DMS 273 (cell line): Measurements from ENCODE around the gene ISCU.
A peak's percentile ranks its signal among the peaks of the same experiment; 100 is the strongest.

Experiments used
- DNase-seq: peaks from one replicate; lab custom pipeline; 2025; ENCODE audit not compliant: unreplicated experiment; lab: John Stamatoyannopoulos, UW

ISCU gene

GRCh38 chr12:108602209-108602705 is 39.9 kb downstream of the ISCU start:
- DNase-seq: no peak

GRCh38 chr12:108602976-108603704 is 40.7 kb downstream of the ISCU start:
- no peak for DNase-seq

GRCh38 chr12:108603743-108604142 is 41.3 kb downstream of the ISCU start:
- DNase-seq: no peak

DNA sequence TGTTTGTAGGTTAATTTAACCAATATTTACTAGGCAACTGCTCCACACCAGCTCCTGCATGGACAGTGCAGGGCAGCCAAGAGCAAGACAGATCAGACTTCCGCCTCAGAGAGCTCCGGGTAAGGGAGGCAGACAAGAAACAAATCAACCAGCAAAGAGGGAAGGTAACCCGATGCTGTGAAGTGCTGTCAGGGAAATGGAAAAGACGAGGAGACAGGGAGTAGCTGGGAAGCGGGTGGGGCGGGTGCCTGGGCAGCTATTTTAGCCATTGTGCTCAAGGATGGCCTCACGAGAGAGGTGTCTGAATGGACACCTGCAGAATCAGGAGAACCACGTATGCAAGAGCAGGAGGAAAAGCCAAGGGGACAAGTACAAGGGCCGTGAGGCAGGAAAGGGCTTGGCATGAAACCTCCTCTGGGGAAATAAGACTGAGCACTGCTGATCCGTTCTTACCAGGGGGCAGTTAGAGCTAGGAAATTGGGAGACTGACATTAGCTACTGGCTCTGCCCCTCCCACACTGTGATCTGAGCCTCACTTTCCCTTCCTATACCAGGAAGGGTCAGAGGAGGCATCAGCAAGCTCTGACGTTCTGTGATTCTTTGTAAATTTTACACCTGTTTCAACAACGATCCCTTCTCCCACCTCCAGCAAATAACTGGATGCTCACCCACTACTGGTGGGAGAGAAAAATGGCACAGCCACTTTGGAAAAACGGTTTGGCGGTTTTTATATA is 42.0 kb downstream of the ISCU start:
- no peak for DNase-seq

GRCh38 chr12:108605000-108605689 is 42.7 kb downstream of the ISCU start:
- DNase-seq: no peak

- no peak for DNase-seq
Measured at GRCh38 chr12:108605690-108606406, 43.5 kb downstream of the ISCU start.

DNA sequence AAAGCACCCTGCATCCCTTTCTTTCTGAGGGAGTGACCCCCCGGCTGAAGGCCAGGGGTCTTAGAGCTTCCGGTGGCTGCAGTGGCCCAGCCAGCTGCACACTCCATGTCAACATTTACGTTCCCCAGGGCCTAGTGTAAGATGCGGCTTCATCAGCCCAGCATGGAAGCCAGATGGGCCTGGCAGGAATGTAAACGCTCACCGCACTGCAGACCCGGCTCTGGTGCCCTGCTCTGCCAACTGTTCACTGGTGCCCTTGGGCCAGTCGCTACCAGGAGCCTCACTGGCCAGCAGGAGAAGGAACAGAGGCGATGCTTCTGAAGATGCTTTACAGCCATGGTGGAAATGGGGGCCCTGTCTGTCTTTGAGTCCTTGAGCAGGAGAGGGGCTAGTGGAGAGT is 44.1 kb downstream of the ISCU start:
- DNase-seq: peak; percentile 61

DNA sequence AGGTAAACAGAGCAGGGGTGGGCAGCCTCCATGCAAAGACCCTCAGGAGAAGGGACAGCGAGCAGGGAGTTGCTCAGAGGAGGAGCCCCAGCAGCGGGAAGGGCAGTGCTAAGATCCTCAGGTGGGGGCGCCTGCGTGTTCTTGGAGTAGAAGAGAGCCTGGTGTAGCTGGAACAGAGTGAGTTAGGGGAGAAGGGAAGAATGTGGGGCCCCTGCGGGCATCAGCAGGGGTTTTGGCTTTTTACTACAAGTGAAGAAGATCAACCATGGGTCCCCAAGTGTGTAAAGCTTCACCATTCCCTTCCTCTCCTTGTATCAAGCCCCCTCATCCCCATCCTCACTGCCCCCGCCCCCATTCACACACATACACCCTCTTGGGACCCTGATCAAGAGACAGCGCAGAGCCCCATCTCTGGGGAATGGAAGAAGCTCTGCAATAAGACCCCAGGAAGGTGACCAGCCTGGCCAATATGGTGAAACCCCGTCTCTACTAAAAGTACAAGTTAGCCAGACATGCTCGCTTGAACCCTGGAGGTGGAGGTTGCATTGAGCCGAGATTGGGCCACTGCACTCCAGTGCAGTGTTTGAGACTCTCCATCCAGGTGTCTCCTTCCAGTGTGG is 45.7 kb downstream of the ISCU start:
- DNase-seq: no peak

GRCh38 chr12:108608616-108609015 is 46.2 kb downstream of the ISCU start:
- no peak for DNase-seq

- no peak for DNase-seq
Measured at GRCh38 chr12:108609537-108610335, 47.3 kb downstream of the ISCU start.

GRCh38 chr12:108610336-108610815 is 48.0 kb downstream of the ISCU start:
- no peak for DNase-seq

DNA sequence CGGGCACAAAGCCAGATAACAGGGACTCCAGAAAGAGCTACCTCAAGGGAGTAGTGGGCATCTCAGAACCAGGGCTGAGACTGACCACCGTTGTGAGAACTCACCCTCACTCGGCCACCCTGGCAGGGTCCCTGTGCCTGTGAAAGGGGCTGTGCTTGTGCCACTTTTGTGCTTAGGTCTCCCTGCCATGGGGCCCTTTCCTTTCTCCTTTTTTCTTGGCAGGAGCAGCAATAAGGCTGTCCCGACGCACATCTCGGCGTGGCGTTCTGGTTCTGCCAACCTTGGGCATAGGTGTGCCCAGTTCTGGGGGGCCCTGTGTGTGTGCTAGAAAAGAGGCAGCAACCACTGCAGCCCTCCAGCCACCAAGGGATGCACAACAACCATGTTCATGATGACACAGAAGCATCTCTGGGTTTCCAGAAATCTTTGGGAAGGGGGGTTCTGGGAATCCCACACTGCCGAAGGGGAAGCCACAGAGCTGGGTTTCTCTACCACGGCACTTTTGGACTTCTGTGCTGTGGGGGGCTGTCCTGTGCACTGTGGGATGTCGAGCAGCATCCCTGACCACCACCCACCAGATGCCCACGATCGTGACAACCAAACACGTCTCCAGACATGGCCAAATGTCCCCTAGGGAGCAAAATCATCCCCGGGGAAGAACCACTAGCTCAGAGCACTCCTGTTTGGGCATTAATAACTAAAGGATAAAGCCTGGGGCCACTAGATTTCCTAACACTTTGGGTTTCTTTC is 48.6 kb downstream of the ISCU start:
- DNase-seq: no peak

GRCh38 chr12:108611884-108612415 is 49.6 kb downstream of the ISCU start:
- DNase-seq: peak; percentile 57

GRCh38 chr12:108612788-108613282 is 50.4 kb downstream of the ISCU start:
- DNase-seq: peak; percentile 26

DNA sequence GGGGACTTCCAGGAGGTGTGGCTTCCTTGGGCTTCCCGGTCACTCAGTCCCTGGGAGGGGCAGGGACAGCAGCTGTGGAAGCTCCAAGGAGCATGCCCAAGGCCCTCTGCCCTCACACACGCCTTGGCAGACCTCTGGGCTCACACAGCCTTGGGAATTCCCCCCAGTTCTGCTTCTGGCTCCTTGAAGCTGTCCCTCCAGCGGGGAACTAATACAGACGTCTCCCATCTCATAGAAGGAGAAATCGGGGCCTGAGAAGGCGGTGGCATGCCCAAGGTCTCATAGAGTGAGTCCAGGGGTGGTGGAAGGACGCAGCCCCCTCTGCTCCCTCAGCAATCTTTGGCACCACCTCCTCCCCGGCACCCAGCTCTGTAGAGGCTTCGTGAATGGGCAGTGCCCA is 51.2 kb downstream of the ISCU start:
- no peak for DNase-seq

DNA sequence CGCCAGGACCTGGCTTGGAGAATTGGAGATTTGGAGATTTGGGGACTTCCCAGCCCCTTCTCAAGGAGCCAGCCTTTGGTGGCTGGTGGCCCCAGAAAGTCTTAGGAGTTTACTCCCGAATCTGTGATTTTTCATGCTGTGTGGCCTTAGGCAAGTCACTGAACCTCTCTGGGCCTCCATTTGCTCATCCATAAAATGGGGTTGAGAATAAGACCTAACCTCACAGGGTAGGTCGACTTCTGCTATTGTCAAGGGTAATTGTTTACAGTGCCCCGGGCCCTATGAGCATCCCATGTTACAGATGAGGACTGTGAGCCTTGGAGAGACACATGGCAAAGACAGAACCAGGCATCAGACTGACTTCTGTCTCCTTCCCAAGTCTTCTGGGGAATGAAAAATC is 51.6 kb downstream of the ISCU start:
- no peak for DNase-seq

GRCh38 chr12:108614639-108615038 is 52.2 kb downstream of the ISCU start:
- no peak for DNase-seq

GRCh38 chr12:108615918-108616317 is 53.5 kb downstream of the ISCU start:
- no peak for DNase-seq

- no peak for DNase-seq
Measured at GRCh38 chr12:108616359-108616758, 54.0 kb downstream of the ISCU start.
